ENCODE results near the gene GPC5. TPM values are rescaled to one million over a fixed set of nuclear protein-coding genes. Genes with fewer than 3 reads are reported as not detected.

GPC5 gene
- total and polyA plus RNA-seq, 10 donors = 0.04 to 0.83 (median 0.26) TPM; not detected in 3

GRCh38 chr13:91621161-91621560 is 222.7 kb downstream of the GPC5 start:
- H3K27ac ChIP-seq = no peak overlapping the region
- no peaks in the 10 kb centered on the region for H3K27me3 ChIP-seq (replicated peaks in 1 of 7)
- TF ChIP-seq CTCF (IDR thresholded peaks at IDR 0.05 in 8 of 11, conservative IDR thresholded peaks at IDR 0.05 in 3 of 11) = no peak
- no peak for TF ChIP-seq POLR2A (IDR thresholded peaks at IDR 0.05)
- no peak for TF ChIP-seq POLR2AphosphoS5 (IDR thresholded peaks at IDR 0.05)
- H3K4me3 ChIP-seq = no peak overlapping the region
- intact Hi-C loops (cut with DNase I; ENCODE audit: low total_unique reads) = no loop called here
- 65 to 76% (median 70%) methylated on average over 3 of the region's 3 CpGs for WGBS, 5 donors
- H3K36me3 ChIP-seq = no peaks in the 10 kb centered on the region
- no peaks in the 10 kb centered on the region for H3K4me1 ChIP-seq
- no peaks in the 10 kb centered on the region for H3K9me3 ChIP-seq
- no peak for DNase-seq

- H3K27me3 ChIP-seq (replicated peaks in 1 of 7) = no peaks in the 10 kb centered on the region
- WGBS, 5 donors = 82 to 100% (median 90%) methylated on average over 1 of the region's 1 CpG
- H3K27ac ChIP-seq = no peak overlapping the region
- no peak for TF ChIP-seq POLR2AphosphoS5 (IDR thresholded peaks at IDR 0.05)
- no peak for TF ChIP-seq CTCF (IDR thresholded peaks at IDR 0.05 in 8 of 11, conservative IDR thresholded peaks at IDR 0.05 in 3 of 11)
- no peak for TF ChIP-seq POLR2A (IDR thresholded peaks at IDR 0.05)
- H3K4me3 ChIP-seq = no peak overlapping the region
- no peaks in the 10 kb centered on the region for H3K36me3 ChIP-seq
- no peaks in the 10 kb centered on the region for H3K4me1 ChIP-seq
- H3K9me3 ChIP-seq = no peaks in the 10 kb centered on the region
- intact Hi-C loops (cut with DNase I; ENCODE audit: low total_unique reads) = no loop called here
- DNase-seq = no peak
These were observed 223.5 kb downstream of the GPC5 start for GRCh38 chr13:91621963-91622362.

GRCh38 chr13:91622778-91623550 is 224.5 kb downstream of the GPC5 start:
- Histone ChIP-seq H3K27me3 (replicated peaks in 1 of 7) (no peaks in the 10 kb centered on the region), H3K9me3 (peaks cover 0 to 4% (median 0%) of the 10 kb centered on the region in 8 donors), H3K4me1 (no peaks in the 10 kb centered on the region), H3K27ac (no peak overlapping the region), H3K36me3 (no peaks in the 10 kb centered on the region), H3K4me3 (no peak overlapping the region)
- TF ChIP-seq POLR2A (IDR thresholded peaks at IDR 0.05) = no peak
- TF ChIP-seq CTCF (IDR thresholded peaks at IDR 0.05 in 8 of 11, conservative IDR thresholded peaks at IDR 0.05 in 3 of 11) = no peak
- no peak for TF ChIP-seq POLR2AphosphoS5 (IDR thresholded peaks at IDR 0.05)
- intact Hi-C loops (cut with DNase I; ENCODE audit: low total_unique reads) = no loop called here
- WGBS, 5 donors = 60 to 83% (median 75%) methylated on average over 3 of the region's 3 CpGs
- no peak for DNase-seq

- WGBS, 5 donors = 75 to 84% (median 77%) methylated on average over 3 of the region's 3 CpGs
- H3K4me3 ChIP-seq = no peak overlapping the region
- peaks cover 0 to 4% (median 0%) of the 10 kb centered on the region in 8 donors for H3K9me3 ChIP-seq
- no peak for DNase-seq
- H3K4me1 ChIP-seq = no peaks in the 10 kb centered on the region
- no peak overlapping the region for H3K27ac ChIP-seq
- no peaks in the 10 kb centered on the region for H3K27me3 ChIP-seq (replicated peaks in 1 of 7)
- intact Hi-C loops (cut with DNase I; ENCODE audit: low total_unique reads) = no loop called here
- H3K36me3 ChIP-seq = no peaks in the 10 kb centered on the region
- TF ChIP-seq POLR2A (IDR thresholded peaks at IDR 0.05) = no peak
- no peak for TF ChIP-seq CTCF (IDR thresholded peaks at IDR 0.05 in 8 of 11, conservative IDR thresholded peaks at IDR 0.05 in 3 of 11)
- no peak for TF ChIP-seq POLR2AphosphoS5 (IDR thresholded peaks at IDR 0.05)
These were observed 229.7 kb downstream of the GPC5 start for GRCh38 chr13:91627952-91628739.

Data from spleen (tissue), 11 donors.